ENCODE data around the gene DHX30.
"Not testable (repeated sequence)": the region's sequence is repeated elsewhere in the genome, so short reads cannot be mapped to it uniquely, and the experiment has no call there.

DHX30 gene

DNA sequence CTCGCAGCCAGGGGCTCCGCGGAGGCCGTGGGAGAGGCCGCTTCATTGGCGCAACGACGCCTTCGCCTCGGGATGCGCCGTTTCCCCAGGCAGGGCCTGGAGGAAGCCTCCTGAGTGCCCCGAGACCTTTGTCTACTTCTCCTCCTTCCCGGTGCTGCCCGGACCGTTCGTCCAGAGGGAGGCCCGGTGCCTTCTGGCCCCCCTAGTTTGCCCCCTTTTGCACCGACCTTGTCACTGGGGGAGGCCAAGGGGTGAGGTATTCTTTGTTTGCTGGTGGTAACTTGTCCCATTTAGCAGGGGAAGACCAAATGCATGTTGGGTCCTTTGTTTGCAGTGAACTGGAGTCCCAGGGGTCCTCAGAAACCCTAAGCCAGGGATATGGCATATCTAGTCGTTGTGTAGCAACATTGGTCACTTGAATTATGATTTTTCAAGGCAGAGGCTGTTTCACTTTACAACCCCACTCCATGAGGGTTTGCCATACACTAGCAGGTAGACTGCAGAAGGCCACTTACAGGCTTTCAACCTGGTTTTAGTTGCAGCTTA lies 615 bp downstream of the DHX30 start:
- DNase-seq (ENCODE audit: low read depth in 2 of 2, low spot score in 1 of 2): no peak

DNA sequence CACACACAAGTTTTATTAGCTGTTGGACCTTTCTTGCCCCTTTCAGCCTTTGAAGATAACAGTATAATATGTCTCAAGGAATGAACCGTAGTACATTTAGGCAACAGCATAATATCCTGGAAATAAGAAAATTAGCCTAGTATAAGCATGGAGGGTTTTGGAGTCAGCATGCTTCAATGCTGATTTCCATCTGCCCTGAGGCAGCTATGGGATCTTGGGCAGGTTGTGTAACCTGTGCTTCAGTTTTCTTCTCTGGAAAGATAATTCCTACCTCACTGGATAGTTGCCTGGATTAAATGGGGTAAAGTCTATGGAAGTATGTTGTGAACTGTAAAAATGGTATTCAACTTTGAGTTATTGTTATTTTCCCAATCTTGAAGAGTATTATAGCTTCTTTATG lies 1.6 kb downstream of the DHX30 start:
- DNase-seq (ENCODE audit: low read depth in 2 of 2, low spot score in 1 of 2): no peak

DNA sequence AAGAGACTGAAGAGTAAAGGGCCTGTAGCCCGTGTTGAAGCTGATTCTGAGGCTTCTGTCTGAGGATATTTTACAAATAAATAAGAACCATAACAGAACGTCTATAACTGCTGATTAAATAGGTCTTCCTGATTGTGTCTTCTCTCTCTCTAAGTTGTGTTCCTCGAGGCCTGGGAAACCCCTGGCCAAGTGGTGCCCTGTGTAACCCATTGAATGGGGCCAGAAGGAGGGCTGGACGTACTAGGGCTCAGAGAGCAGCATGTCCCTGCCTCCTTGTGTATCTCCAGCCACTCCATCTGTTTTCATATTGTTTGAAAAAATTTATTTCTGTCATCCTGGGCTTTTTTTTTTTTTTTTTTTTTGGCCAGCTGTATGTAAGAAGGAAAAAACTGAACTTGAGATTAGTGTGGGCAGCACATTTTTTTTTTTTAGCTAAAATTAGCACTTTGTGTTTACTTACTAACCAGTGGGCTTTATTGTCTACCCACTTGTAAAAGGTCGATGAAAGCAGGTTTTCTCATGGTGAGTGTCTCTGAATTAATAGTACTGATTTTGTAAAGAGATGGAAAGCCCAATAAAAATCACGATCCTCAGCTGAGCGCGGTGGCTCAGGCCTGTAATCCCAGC lies 10.7 kb downstream of the DHX30 start:
- DNase-seq (ENCODE audit: low read depth in 2 of 2, low spot score in 1 of 2): no peak

DNA sequence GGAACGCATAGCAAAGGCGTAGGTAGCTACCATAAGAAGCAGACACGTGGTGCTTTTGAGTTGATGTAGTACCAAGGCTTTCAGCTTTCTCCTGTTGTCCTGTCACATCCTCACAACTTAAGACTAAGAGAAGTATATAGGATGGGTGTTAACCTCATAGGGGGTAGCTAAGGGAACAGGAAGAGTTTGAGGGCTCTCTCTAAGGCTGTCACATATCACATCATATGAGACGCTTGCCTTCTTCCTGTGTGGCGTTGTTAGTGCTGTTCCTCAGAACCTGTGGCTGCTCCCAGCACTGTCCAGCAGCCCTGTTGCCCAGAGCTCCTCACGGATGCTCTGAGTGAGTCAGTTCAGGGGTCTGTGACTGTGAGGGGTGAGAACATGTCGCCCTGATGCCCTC lies 14.7 kb downstream of the DHX30 start:
- DNase-seq (ENCODE audit: low read depth in 2 of 2, low spot score in 1 of 2): no peak

DNA sequence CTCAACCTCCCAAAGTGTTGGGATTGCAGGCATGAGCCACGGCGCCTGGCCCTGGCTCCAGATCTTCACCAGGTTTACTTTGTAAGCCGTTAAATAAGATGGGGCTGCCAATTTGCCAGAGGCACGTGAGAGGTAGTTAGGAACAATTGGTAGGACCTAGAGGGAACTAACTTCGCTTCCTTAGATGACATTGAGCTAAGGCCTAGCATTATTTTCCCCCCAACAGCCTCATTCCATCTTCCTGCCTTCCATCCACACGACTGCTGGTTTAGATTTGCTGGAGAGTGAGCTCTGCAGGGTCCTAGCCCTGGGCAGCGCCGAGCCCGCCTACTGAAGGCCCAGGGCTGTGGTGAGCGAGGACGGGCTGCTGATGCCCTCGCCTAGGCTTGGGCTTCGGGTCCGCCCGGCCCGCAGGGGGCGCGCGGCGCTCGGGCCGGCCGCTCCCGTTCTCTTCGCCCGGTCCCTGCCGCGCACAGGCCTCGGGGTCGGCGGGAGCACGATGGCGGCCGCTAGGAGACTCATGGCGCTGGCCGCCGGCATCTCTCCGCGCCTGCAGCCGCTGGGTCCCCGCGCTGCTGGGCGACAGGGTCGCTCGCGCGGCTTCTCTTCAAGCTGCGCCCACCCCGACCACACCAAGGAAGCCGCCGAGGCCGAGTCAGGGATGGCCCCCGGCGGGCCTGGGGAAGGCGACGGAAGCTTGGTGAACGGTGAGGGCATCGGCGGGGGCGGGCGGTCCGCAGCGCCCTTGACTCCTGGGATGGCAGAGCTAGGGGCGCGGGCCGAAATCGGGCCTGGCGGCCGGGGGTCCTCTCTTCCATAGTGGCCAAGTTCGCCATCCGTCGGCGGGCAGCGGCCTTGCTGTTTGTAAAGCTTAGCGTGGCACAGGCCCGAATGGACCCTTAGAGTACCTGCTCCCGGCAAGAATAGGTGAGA lies 21.9 kb downstream of the DHX30 start:
- peak; percentile 34 to 46 for DNase-seq (ENCODE audit: low read depth in 2 of 2, low spot score in 1 of 2)

DNA sequence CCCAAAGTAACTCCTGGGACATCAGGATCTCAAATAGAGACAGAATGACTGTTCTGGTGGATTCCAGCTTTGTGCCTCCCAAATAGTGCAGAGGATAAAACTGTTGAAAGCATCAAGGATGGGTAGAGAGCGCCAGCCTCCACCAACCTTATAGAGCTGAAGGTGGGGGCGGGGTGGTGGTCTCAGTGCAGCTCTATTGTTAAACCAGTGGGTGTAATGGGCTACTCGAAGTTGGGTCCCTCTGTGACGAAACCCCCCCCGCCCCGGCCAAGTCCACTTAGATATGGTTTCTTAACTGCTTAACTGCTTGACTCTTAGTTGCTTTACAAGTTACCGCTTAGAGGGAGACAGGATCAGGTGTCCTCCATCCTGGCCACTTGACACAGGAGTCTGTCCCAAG lies 22.7 kb downstream of the DHX30 start:
- DNase-seq (ENCODE audit: low read depth in 2 of 2, low spot score in 1 of 2): no peak

DNA sequence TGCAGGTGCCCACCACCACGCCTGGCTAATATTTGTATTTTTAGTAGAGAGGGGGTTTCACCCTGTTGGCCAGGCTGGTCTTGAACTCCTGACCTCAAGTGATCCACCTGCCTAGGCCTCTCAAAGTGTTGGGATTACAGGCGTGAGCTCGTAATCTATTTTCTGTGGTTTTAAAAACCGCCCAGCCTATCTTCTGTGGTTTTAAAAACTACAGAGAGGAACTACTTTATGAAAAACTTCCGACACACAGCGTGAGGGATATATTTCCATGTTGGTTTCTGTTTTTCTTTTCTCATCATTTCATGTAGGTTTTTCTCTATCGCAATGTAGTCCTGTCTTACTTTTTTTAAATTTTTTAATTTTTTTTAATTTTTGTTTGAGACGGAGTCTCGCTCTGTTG lies 26.5 kb downstream of the DHX30 start:
- DNase-seq (ENCODE audit: low read depth in 2 of 2, low spot score in 1 of 2): not testable (repeated sequence)

DNA sequence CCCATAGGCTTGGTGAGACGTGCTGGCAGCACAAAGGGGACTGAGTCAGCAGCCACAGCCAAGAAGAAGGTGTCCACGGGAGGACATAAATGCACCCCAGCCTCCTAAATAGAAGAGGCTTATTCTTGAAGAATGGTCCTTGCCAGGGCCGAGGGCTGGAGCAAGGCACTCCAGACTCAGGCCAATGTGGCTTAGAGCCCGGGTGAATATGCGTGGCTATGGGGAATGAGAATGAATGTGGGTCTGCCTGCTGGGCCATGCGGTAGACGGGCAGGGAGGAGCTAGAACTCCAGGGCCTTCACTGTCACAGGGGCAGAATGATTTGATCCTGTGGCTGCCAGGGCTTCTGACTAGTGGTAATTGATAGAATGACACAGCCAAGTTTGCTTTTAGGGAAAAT lies 34.0 kb downstream of the DHX30 start:
- no peak for DNase-seq (ENCODE audit: low read depth in 2 of 2, low spot score in 1 of 2)

DNA sequence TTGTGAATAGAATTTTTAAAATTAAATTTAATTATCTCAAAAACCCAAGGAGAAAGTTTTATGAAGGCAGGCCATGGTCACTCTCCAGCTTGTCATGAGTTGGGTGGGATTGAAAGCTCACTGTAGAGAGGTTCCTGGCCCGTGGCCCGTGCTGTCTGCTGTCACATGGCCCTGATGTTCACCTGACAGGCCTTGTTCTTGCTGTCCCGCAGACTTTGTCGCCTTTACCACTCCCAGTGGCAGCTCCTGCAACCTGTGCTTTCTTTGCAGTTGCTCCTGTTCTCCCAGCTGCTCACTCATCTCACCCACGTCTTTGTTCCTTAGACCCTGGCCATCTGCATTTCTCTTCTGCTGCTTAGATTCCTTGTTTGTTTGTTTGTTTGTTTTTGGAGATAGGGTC lies 35.6 kb downstream of the DHX30 start:
- DNase-seq (ENCODE audit: low read depth in 2 of 2, low spot score in 1 of 2): no peak

DNA sequence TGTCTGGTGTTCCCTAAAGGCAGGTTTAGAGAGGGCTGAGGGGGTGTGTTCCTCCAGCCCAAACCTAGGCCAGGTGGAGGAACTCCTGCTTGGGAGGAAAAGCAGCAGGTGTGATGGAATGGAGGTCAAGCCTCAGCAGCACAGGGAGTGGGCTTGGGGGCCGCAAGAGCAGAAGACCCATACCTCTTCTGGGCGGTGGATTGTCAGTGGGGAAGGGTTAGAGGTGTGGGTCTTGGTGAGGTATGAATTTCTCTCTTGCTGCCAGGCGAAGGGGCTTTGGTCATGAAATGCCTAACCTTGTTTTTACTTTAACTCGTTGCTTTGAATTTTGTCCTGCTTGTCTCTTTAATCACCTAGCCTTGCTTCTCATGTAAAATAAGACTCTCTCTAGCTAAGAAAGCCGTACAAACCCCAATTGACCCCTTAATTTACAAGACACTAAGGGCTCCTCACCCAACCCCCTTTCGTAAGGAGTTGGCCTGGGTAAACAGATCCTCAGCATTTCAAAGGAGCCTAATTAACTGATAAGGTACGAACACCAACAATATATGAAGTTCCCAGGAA lies 38.9 kb downstream of the DHX30 start:
- DNase-seq (ENCODE audit: low read depth in 2 of 2, low spot score in 1 of 2): no peak

DNA sequence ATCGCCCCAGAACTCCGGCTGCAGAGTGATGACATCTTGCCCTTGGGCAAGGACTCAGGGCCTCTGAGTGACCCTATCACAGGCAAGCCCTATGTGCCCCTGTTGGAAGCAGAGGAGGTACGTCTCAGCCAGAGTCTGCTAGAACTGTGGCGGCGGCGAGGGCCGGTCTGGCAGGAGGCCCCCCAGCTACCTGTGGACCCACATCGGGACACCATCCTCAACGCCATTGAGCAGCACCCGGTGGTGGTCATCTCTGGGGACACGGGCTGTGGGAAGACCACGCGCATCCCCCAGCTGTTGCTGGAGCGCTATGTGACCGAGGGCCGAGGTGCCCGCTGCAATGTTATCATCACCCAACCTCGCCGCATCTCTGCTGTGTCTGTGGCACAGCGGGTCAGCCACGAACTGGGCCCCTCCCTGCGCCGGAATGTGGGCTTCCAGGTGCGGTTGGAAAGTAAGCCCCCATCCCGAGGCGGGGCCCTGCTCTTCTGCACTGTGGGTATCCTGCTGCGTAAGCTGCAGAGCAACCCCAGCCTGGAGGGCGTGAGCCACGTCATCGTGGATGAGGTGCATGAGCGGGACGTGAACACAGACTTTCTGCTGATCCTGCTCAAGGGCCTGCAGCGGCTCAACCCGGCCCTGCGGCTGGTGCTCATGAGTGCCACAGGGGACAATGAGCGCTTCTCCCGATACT lies 43.4 kb downstream of the DHX30 start:
- no peak for DNase-seq (ENCODE audit: low read depth in 2 of 2, low spot score in 1 of 2)

DNA sequence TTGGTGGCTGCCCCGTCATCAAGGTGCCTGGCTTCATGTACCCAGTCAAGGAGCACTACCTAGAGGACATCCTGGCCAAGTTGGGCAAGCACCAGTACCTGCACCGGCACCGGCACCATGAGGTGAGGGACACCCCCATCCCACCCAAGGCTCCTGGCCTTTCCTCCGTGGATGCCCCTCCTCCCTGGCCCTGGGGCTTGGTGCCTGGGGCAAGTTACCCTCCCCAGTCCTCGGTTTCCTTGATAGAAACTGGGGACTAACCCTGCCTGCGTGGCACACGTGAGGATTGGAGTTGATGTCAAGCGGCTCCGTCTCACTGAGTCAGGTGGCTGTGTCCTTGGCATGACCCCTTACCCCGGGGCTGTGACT lies 43.9 kb downstream of the DHX30 start:
- no peak for DNase-seq (ENCODE audit: low read depth in 2 of 2, low spot score in 1 of 2)

DNA sequence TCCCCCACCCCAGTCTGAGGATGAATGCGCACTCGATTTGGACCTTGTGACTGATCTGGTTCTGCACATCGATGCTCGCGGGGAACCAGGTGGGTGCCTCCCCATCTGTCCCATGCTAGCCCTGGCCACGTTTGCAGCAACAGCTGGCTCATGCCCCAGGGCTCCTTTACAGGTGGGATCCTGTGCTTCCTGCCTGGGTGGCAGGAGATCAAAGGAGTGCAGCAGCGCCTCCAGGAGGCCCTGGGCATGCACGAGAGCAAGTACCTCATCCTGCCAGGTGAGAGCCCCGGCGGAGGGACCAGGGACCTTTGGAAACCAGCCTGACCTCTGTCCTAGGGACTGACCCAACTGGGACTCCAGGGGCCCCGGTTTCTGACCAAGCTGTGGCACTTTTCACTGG lies 44.3 kb downstream of the DHX30 start:
- no peak for DNase-seq (ENCODE audit: low read depth in 2 of 2, low spot score in 1 of 2)

DNA sequence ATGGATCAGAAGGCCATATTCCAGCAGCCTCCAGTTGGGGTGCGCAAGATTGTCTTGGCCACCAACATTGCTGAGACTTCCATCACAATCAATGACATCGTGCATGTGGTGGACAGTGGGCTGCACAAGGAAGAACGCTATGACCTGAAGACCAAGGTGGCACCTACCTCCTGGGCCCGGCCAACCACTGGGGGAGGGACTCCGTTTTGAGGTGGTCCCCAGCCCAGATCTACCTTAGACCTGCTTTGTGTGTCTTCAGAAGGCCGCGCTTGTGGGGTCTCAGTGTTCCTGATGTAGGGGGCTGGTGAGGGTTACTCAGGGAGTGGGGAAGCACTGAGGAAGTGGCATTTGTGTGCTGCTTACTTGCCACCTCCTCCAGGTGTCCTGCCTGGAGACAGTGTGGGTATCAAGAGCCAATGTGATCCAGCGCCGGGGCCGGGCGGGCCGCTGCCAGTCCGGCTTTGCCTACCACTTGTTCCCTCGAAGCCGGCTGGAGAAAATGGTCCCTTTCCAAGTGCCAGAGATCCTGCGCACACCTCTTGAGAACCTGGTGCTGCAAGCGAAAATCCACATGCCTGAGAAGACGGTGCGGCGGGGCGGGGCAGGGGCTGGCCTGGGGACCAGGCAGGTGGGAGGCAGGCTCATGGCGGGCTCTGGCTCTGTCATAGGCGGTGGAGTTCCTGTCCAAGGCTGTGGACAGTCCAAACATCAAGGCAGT lies 45.0 kb downstream of the DHX30 start:
- no peak for DNase-seq (ENCODE audit: low read depth in 2 of 2, low spot score in 1 of 2)

DNA sequence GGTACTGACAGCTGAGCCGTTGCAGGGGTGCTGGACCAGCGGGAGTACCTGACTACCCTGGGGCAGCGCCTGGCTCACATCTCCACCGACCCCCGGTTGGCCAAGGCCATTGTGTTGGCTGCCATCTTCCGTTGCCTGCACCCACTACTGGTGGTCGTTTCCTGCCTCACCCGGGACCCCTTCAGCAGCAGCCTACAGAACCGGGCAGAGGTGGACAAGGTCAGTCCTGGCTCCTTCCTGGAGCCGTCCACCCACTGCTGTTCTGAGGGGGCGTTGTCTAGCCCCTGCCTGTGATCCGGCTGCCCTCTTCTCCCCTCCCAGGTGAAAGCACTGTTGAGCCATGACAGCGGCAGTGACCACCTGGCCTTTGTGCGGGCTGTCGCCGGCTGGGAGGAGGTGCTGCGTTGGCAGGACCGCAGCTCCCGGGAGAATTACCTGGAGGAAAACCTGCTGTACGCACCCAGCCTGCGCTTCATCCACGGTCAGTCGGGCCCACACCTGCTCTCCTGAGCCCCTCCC lies 45.7 kb downstream of the DHX30 start:
- DNase-seq (ENCODE audit: low read depth in 2 of 2, low spot score in 1 of 2): no peak

DNA sequence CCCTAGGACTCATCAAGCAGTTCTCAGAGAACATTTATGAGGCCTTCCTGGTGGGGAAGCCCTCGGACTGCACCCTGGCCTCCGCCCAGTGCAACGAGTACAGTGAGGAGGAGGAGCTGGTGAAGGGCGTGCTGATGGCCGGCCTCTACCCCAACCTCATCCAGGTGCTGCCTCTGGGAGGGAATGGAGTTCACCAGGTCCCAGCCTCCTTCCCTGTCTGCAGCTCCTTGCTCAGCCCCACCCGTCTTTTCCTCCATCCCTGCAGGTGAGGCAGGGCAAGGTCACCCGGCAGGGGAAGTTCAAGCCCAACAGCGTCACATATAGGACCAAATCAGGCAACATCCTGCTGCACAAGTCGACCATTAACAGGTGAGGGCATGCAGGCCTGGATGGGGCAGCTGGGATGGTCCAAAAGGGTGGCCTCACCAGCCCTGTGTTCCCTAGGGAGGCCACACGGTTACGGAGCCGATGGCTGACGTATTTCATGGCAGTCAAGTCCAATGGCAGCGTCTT lies 46.3 kb downstream of the DHX30 start:
- DNase-seq (ENCODE audit: low read depth in 2 of 2, low spot score in 1 of 2): no peak

DNA sequence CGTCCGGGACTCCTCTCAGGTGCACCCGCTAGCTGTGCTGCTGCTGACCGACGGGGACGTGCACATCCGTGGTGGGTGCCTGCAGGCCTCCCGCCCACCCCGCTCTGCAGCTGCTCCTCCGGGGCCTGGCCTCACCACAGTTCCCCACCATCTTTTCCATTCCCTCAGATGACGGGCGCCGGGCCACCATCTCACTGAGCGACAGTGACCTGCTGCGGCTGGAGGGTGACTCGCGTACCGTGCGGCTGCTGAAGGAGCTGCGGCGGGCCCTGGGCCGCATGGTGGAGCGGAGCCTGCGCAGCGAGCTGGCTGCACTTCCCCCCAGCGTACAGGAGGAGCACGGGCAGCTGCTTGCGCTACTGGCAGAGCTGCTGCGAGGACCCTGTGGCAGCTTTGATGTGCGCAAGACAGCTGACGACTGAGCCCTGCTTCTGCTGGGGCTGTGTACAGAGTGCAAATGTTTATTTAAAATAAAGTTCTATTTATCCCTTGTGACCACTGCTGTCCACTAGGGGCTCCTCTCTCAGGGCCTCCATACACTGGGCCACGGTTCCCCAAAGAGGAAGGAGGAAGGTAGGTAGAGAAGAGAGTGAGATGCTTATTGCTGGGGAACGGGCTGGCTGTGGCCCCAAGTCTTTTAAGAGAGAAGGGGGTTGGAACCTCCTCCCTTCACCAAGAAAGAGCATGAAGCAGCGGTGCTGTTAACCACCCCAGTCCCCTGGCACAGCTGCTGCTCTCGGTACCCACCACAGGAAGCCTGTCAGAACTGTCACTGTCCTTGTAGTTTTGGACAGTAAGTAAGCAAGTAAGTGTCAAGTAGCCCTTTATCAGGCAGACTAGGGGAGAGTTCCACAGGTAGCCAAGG lies 47.0 kb downstream of the DHX30 start:
- DNase-seq (ENCODE audit: low read depth in 2 of 2, low spot score in 1 of 2): no peak

DNA sequence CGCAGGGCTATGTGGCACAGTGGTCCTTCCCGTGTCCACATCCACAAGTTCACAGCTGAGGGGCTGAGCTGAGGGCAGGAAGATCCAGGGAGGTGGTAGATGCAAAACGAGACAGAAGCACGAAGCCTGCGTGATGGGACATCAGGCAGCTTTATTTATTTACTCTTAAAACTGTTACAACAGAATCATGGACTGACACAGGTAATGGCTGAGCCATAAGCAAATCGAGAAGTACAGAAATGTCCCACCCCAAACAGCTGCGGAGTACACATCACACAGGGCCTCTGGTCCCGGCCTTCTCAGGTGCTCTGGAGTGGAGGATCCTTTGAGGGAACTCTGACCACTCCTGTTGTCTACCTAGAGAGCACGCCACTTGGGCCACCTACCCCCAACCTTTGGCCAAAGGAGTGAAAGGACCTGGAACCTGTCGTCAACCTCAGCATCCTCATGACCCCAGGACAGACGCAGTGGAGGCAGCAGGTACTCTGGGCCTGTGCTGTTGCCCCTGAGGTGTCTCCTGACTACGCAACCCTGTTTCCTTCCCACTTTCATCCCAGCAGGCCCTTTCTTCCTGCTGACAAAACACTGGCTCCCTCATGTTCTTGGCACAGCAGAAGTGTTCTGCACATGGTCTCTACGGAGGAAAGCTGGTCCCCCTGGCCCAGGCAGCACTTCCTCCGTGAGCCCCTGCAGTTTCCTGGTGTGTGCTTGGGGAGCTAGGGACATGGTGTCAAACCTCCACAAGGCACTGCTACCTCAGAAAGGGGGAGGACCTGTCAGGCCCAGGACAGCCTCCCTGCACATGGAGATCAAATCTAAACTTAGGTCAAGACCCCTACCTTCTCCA lies 47.8 kb downstream of the DHX30 start:
- no peak for DNase-seq (ENCODE audit: low read depth in 2 of 2, low spot score in 1 of 2)

Data from stimulated activated CD8-positive, alpha-beta memory T cell treated with anti-CD3 and anti-CD28 coated beads, Interleukin-4, amount 100 ng/mL, for 4 hours (primary cell).